Kidney (tissue), 14 donors: ENCODE measurements around the gene CEP85L. TPM values are rescaled to one million over a fixed set of nuclear protein-coding genes. Genes with fewer than 3 reads are reported as not detected.

Experiments
- DNase-seq, 5 donors: peaks; one replicate each; pipeline ENCODE4 v3.0.0-alpha.2; 2013 to 2020
- FAIRE-seq: peaks from 2 replicates; lab custom pipeline; 2012; peaks lifted over from hg19 to GRCh38; lab: Jason Lieb, UNC
- H3K27ac ChIP-seq, 2 donors: one replicate each; pipeline ENCODE4 v1.7.0; 2013; ENCODE audit warnings: low read depth in 2 of 2, low read length in 2 of 2, inconsistent platforms in 1 of 2
- H3K27me3 ChIP-seq: one replicate; pipeline ENCODE4 v1.7.1; 2013; ENCODE audit warnings: low read length, inconsistent platforms; ENCODE audit not compliant: control insufficient read depth, insufficient read depth
- H3K36me3 ChIP-seq, 3 donors: one replicate each; pipeline versions ENCODE4 v1.7.0 to v1.7.1; 2013; ENCODE audit warnings: low read length in 3 of 3, control low read depth in 1 of 3, inconsistent platforms in 1 of 3; ENCODE audit not compliant: insufficient read depth in 3 of 3, control insufficient read depth in 2 of 3
- H3K4me1 ChIP-seq, 3 donors: one replicate each; pipeline versions ENCODE4 v1.7.0 to v1.7.1; 2013; ENCODE audit warnings: low read length in 3 of 3, inconsistent platforms in 1 of 3, low read depth in 1 of 3; ENCODE audit not compliant: control insufficient read depth in 2 of 3, insufficient read depth in 2 of 3
- H3K4me3 ChIP-seq, 3 donors: one replicate each; pipeline versions ENCODE4 v1.7.0 to v1.8.1; 2013; ENCODE audit warnings: low read length in 3 of 3, control low read depth in 1 of 3, inconsistent platforms in 1 of 3
- H3K9ac ChIP-seq, 3 donors: one replicate each; pipeline versions ENCODE4 v1.7.0 to v1.7.1; 2013; ENCODE audit warnings: low read length in 3 of 3, control low read depth in 1 of 3, inconsistent platforms in 1 of 3
- H3K9me3 ChIP-seq, 3 donors: one replicate each; pipeline versions ENCODE4 v1.7.0 to v1.7.1; 2013; ENCODE audit warnings: low read length in 3 of 3, control low read depth in 1 of 3, inconsistent platforms in 1 of 3; ENCODE audit not compliant: control insufficient read depth in 2 of 3, insufficient read depth in 1 of 3
- intact Hi-C: fragments of 100-400 bp; cut with DNase I; formaldehyde crosslinking; loops from one replicate; pipeline ENCODE4 v1.11.1; 2022
- polyA plus RNA-seq: library from polyadenylated mRNA; stranded (reverse); fragments of 350-450 nt; fragmentation: Illumina TruSeq; extraction: RNeasy Lipid Tissue Mini Kit (QIAGEN cat#74804); gene quantifications from one replicate; pipeline ENCODE4 v1.2.3, GENCODE V29; 2014; ENCODE audit warnings: low read depth, low replicate concordance; ENCODE audit not compliant: insufficient read depth
- total RNA-seq: library from RNA; stranded (reverse); fragmentation: NEBNext Ultra II Directional; extraction: Animal tissue kit (Norgen Biotek cat#: 25700); gene quantifications from one replicate; pipeline ENCODE4 v1.2.1, GENCODE V29; 2021
- TF ChIP-seq, protein P1 (sequence below): IDR thresholded peaks from 3 replicates; pipeline ENCODE4 v1.5.1; 2012; ENCODE audit warnings: mild to moderate bottlenecking, moderate library complexity, borderline replicate concordance; ENCODE audit not compliant: insufficient read depth; ENCODE audit errors: extremely low read depth
- donor health status: control.
- donor health status: control.
- donor health status: control.
- donor health status: control.
- donor health status: control.
- donor health status: DM: yes; HTN: yes; CAD: no.
- donor health status: Normal renal cell carcinoma (clear cell type).

Gene CEP85L
- total and polyA plus RNA-seq, 2 donors from 2014 or later, result 0.84 to 12.9 TPM

DNA sequence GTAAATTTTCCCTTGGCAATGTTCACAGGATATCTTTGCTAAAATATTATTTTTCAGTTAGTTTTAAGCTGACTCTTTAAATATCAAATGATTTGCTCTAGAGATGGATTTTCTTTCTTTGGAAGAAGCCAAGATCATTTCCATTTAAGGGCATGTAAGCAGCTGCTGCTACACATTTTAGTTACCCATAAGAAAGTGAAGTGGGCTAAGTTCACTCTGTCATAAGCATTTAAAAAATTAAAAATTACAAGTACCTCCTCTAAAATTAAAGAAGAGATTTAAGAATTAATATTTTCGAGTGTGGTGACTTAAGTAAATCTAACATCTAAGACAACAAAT, 104.5 kb downstream of the CEP85L start:
- TF ChIP-seq, protein P1, sequence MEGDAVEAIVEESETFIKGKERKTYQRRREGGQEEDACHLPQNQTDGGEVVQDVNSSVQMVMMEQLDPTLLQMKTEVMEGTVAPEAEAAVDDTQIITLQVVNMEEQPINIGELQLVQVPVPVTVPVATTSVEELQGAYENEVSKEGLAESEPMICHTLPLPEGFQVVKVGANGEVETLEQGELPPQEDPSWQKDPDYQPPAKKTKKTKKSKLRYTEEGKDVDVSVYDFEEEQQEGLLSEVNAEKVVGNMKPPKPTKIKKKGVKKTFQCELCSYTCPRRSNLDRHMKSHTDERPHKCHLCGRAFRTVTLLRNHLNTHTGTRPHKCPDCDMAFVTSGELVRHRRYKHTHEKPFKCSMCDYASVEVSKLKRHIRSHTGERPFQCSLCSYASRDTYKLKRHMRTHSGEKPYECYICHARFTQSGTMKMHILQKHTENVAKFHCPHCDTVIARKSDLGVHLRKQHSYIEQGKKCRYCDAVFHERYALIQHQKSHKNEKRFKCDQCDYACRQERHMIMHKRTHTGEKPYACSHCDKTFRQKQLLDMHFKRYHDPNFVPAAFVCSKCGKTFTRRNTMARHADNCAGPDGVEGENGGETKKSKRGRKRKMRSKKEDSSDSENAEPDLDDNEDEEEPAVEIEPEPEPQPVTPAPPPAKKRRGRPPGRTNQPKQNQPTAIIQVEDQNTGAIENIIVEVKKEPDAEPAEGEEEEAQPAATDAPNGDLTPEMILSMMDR, result no peak
- H3K9me3 ChIP-seq, result no peaks in the 10 kb centered on the region
- intact Hi-C loops, result no loop called here
- no peaks in the 10 kb centered on the region for H3K4me1 ChIP-seq
- no peaks in the 10 kb centered on the region for H3K27me3 ChIP-seq
- H3K27ac ChIP-seq, result peak overlapping the region in 1 of 2 donors; percentile 44
- no peak overlapping the region for H3K9ac ChIP-seq
- no peak overlapping the region for H3K4me3 ChIP-seq
- FAIRE-seq, result no peak
- no peaks in the 10 kb centered on the region for H3K36me3 ChIP-seq
- no peak for DNase-seq

DNA sequence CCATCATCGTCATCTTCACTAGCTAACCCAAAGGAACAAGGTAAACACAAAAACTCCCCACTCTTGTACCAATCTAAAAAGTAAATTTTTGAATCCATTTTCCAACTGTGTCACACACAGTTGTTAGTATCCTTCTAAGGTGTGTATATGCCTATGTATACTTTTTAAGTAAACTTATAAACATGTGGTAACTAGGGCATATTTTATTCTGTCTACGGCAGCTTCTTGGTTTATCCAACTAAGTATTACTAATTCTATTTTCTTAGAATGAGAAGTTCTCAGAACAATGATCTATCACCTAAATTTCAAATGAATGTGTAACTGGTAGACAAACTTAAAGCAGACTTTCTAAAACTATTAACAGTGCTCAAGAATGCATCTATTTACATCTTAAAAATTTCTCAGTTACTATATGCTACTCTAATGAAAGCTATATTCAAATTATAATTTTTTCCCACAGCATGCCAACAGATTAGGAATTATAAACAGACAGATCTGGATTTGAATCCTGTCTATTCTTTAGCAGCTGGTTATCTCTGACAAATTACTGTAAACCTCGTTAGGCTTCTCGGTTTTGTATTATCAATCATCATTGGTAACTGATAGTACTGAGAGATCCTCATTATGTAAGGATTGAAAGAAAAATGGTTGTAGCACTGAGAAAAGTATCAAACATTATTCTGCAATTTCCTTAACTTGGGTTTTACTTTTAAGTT, 105.1 kb downstream of the CEP85L start:
- no peaks in the 10 kb centered on the region for H3K27me3 ChIP-seq
- H3K27ac ChIP-seq, result peak overlapping the region in 1 of 2 donors; percentile 44
- no peak overlapping the region for H3K4me3 ChIP-seq
- no peak overlapping the region for H3K9ac ChIP-seq
- intact Hi-C loops, result no loop called here
- H3K4me1 ChIP-seq, result no peaks in the 10 kb centered on the region
- no peaks in the 10 kb centered on the region for H3K9me3 ChIP-seq
- TF ChIP-seq, protein P1, result no peak
- FAIRE-seq, result peak; percentile 3
- H3K36me3 ChIP-seq, result no peaks in the 10 kb centered on the region
- no peak for DNase-seq

GRCh38 chr6:118544105-118544504, 107.3 kb downstream of the CEP85L start:
- FAIRE-seq (no peak), DNase-seq (no peak)
- Histone ChIP-seq H3K9ac (no peak overlapping the region), H3K36me3 (no peaks in the 10 kb centered on the region), H3K4me3 (no peak overlapping the region), H3K4me1 (no peaks in the 10 kb centered on the region), H3K27ac (no peak overlapping the region), H3K9me3 (no peaks in the 10 kb centered on the region), H3K27me3 (no peaks in the 10 kb centered on the region)
- TF ChIP-seq, protein P1, result no peak
- intact Hi-C loops, result no loop called here
